ENCODE measurements around the gene VSTM4.

Gene VSTM4

GRCh38 chr10:49116509-49117375, 1.4 kb upstream of the VSTM4 start:
- DNase-seq = no peak

- DNase-seq = no peak
Measured at GRCh38 chr10:49115796-49116508, 630 bp upstream of the VSTM4 start.

GRCh38 chr10:49114718-49115014, 656 bp downstream of the VSTM4 start:
- DNase-seq = no peak

- no peak for DNase-seq
Measured at GRCh38 chr10:49113741-49114141, 1.6 kb downstream of the VSTM4 start.

- no peak for DNase-seq
Measured at GRCh38 chr10:49112851-49113250, 2.5 kb downstream of the VSTM4 start.

GRCh38 chr10:49112098-49112497, 3.2 kb downstream of the VSTM4 start:
- no peak for DNase-seq

GRCh38 chr10:49111320-49111698, 4.0 kb downstream of the VSTM4 start:
- no peak for DNase-seq

GRCh38 chr10:49110684-49111319, 4.5 kb downstream of the VSTM4 start:
- no peak for DNase-seq

GRCh38 chr10:49109669-49110340, 5.5 kb downstream of the VSTM4 start:
- DNase-seq = no peak

GRCh38 chr10:49108656-49109055, 6.7 kb downstream of the VSTM4 start:
- no peak for DNase-seq

- no peak for DNase-seq
Measured at GRCh38 chr10:49107887-49108267, 7.4 kb downstream of the VSTM4 start.

- DNase-seq = no peak
Measured at GRCh38 chr10:49107111-49107886, 8.0 kb downstream of the VSTM4 start.

- no peak for DNase-seq
Measured at GRCh38 chr10:49106451-49106850, 8.9 kb downstream of the VSTM4 start.

- DNase-seq = no peak
Measured at GRCh38 chr10:49105076-49105475, 10.2 kb downstream of the VSTM4 start.

- no peak for DNase-seq
Measured at GRCh38 chr10:49104323-49104722, 11.0 kb downstream of the VSTM4 start.

GRCh38 chr10:49103761-49104160, 11.6 kb downstream of the VSTM4 start:
- DNase-seq = no peak

GRCh38 chr10:49099046-49099445, 16.3 kb downstream of the VSTM4 start:
- no peak for DNase-seq

- DNase-seq = no peak
Measured at GRCh38 chr10:49096890-49097445, 18.4 kb downstream of the VSTM4 start.

GRCh38 chr10:49094646-49095045, 20.7 kb downstream of the VSTM4 start:
- no peak for DNase-seq

GRCh38 chr10:49093922-49094321, 21.4 kb downstream of the VSTM4 start:
- no peak for DNase-seq

GRCh38 chr10:49092477-49092876, 22.8 kb downstream of the VSTM4 start:
- DNase-seq = no peak

GRCh38 chr10:49091450-49092210, 23.7 kb downstream of the VSTM4 start:
- no peak for DNase-seq
